HCT116 (cell line): ENCODE measurements around the gene P2RX3. TPM values are rescaled to one million over a fixed set of nuclear protein-coding genes. Genes with fewer than 3 reads are reported as not detected.

ENCODE experiments used
- ATAC-seq: fragments of 200-7000 bp; cut with Tn5 transposase; 2 replicates; pipeline ENCODE4 v1.9.1; 2020; ENCODE audit warnings: mild to moderate bottlenecking, moderate library complexity
- BruUV-seq: library from RNA; stranded (reverse); fragments of 400-500 nt; replicated peaks from 2 replicates; lab custom pipeline; 2021; lab: Mats Ljungman, UMichigan
- CTCF ChIA-PET: fragments of 300-600 bp; sonication (Branson Sonifier 250); formaldehyde crosslinking; loops from one replicate; lab custom pipeline; 2021; ENCODE audit warnings: antibody characterized with exemption; lab: Charles Lee
- POLR2A ChIA-PET: fragments of 300-600, 350-600 bp; sonication (Branson Sonifier 250); formaldehyde crosslinking; loops from one replicate; lab custom pipeline; 2021; ENCODE audit warnings: antibody characterized with exemption; lab: Charles Lee
- RAD21 ChIA-PET, 2 experiments: fragments of 300-600 bp; sonication (Branson Sonifier 250); formaldehyde crosslinking; loops; one replicate each; lab custom pipeline; 2023; ENCODE audit warnings: low total read pairs in 2 of 2; ENCODE audit not compliant: uncharacterized antibody in 2 of 2, unreplicated experiment in 2 of 2, low non-redundant PET in 1 of 2; lab: Charles Lee
- DNase-seq: peaks from one replicate; pipeline ENCODE4 v3.0.0-alpha.2; 2010; ENCODE audit warnings: low read depth, low spot score
- H2AFZ ChIP-seq: fragments of 200-600 bp; shearing (Covaris generic), sonication (generic); 2 replicates; pipeline ENCODE4 v1.6.1; 2017; ENCODE audit warnings: low read depth, mixed run types, mixed read lengths, antibody characterized with exemption, low read length; ENCODE audit not compliant: poor library complexity, severe bottlenecking
- H3K27ac ChIP-seq: 2 replicates; pipeline ENCODE4 v1.5.1; 2012; ENCODE audit warnings: low read depth, low read length
- H3K27me3 ChIP-seq: fragments of 200-600 bp; sonication (generic); 2 replicates; pipeline ENCODE4 v1.6.1; 2016; ENCODE audit warnings: mixed run types, low read length, mixed read lengths; ENCODE audit not compliant: insufficient read depth
- H3K36me3 ChIP-seq, 2 experiments: fragments of 200-500 bp in 1 of 2; fragments of 200-600 bp in 1 of 2; sonication (Bioruptor generic) in 1 of 2; sonication (generic) in 1 of 2; 2 replicates each; pipeline versions ENCODE4 v1.5.1 to v1.6.1; 2014 to 2016; ENCODE audit warnings: low read length in 2 of 2, inconsistent platforms in 1 of 2, mixed read lengths in 1 of 2, mixed run types in 1 of 2; ENCODE audit not compliant: insufficient read depth in 2 of 2, control insufficient read depth in 1 of 2
- H3K4me1 ChIP-seq, 2 experiments: fragments of 200-600 bp in 1 of 2; sonication (generic) in 1 of 2; 2 replicates each; pipeline versions ENCODE4 v1.5.1 to v1.6.1; 2012 to 2017; ENCODE audit warnings: low read length in 2 of 2, inconsistent platforms in 1 of 2, mild to moderate bottlenecking in 1 of 2, mixed read lengths in 1 of 2, mixed run types in 1 of 2, moderate library complexity in 1 of 2; ENCODE audit not compliant: insufficient read depth in 2 of 2, control insufficient read depth in 1 of 2
- H3K4me2 ChIP-seq: fragments of 200-600 bp; sonication (generic); 2 replicates; pipeline ENCODE4 v1.6.1; 2017; ENCODE audit warnings: mixed run types, low read length, mixed read lengths
- H3K4me3 ChIP-seq, 2 experiments: fragments of 200-600 bp in 1 of 2; sonication (generic) in 1 of 2; replicated peaks in 1 of 2; 2 replicates each; pipeline ENCODE4 v1.5.1; 2011 to 2016; ENCODE audit warnings: low read length in 2 of 2, control low read depth in 1 of 2, low read depth in 1 of 2, mild to moderate bottlenecking in 1 of 2, mixed read lengths in 1 of 2, mixed run types in 1 of 2
- H3K79me2 ChIP-seq: fragments of 200-600 bp; sonication (generic); 2 replicates; pipeline ENCODE4 v1.6.1; 2017; ENCODE audit warnings: mild to moderate bottlenecking, mixed run types, low read length, moderate library complexity, mixed read lengths; ENCODE audit not compliant: insufficient read depth
- H3K9ac ChIP-seq: fragments of 200-600 bp; sonication (generic); 2 replicates; pipeline ENCODE4 v1.6.1; 2016; ENCODE audit warnings: low read length, mixed read lengths
- H3K9me2 ChIP-seq: fragments of 200-600 bp; sonication (generic), shearing (Covaris generic); 2 replicates; pipeline ENCODE4 v1.6.1; 2017; ENCODE audit warnings: mixed run types, mild to moderate bottlenecking, moderate library complexity; ENCODE audit not compliant: insufficient read depth
- H3K9me3 ChIP-seq, 2 experiments: fragments of 200-500 bp in 1 of 2; fragments of 200-600 bp in 1 of 2; sonication (Bioruptor generic) in 1 of 2; sonication (generic) in 1 of 2; 2 replicates each; pipeline ENCODE4 v1.6.1; 2014 to 2017; ENCODE audit warnings: low read length in 2 of 2, mixed read lengths in 2 of 2, inconsistent platforms in 1 of 2, low read depth in 1 of 2, mild to moderate bottlenecking in 1 of 2, mixed run types in 1 of 2, moderate library complexity in 1 of 2; ENCODE audit not compliant: control insufficient read depth in 1 of 2, insufficient read depth in 1 of 2
- H4K20me1 ChIP-seq: fragments of 200-600 bp; sonication (generic), shearing (Covaris generic); 2 replicates; pipeline ENCODE4 v1.6.1; 2017; ENCODE audit warnings: mixed run types, mild to moderate bottlenecking, moderate library complexity; ENCODE audit not compliant: insufficient read depth
- ATF3 ChIP-seq: IDR thresholded peaks from 2 replicates; pipeline ENCODE4 v1.6.1; 2012
- CBX3 ChIP-seq: IDR thresholded peaks from 2 replicates; pipeline ENCODE4 v1.6.1; 2012; ENCODE audit warnings: low read depth
- CEBPB ChIP-seq: IDR thresholded peaks from 2 replicates; pipeline ENCODE4 v1.6.1; 2012; ENCODE audit warnings: low read depth
- CTCF ChIP-seq, 3 experiments: fragments of 200-600 bp in 1 of 3; sonication (generic) in 1 of 3; IDR thresholded peaks in 2 of 3; conservative IDR thresholded peaks in 1 of 3; 2 replicates each; pipeline ENCODE4 v1.5.1; 2012 to 2017; ENCODE audit warnings: low read depth in 2 of 3, low read length in 2 of 3, antibody characterized with exemption in 1 of 3, borderline replicate concordance in 1 of 3, control low read depth in 1 of 3, mild to moderate bottlenecking in 1 of 3, mixed read lengths in 1 of 3, mixed run types in 1 of 3, moderate library complexity in 1 of 3; ENCODE audit not compliant: insufficient read depth in 1 of 3
- EGR1 ChIP-seq: IDR thresholded peaks from 2 replicates; pipeline ENCODE4 v1.6.1; 2012; ENCODE audit warnings: low read depth
- EZH2 ChIP-seq: fragments of 200-600 bp; sonication (generic); IDR thresholded peaks from 2 replicates; pipeline ENCODE4 v1.6.1; 2017; ENCODE audit warnings: antibody characterized with exemption, mixed run types
- EZH2phosphoT487 ChIP-seq: fragments of 200-600 bp; IDR thresholded peaks from 2 replicates; pipeline ENCODE4 v1.6.1; 2018; ENCODE audit warnings: antibody characterized with exemption, borderline replicate concordance
- FOSL1 ChIP-seq: IDR thresholded peaks from 2 replicates; pipeline ENCODE4 v1.6.1; 2012; ENCODE audit warnings: low read depth
- JUND ChIP-seq: IDR thresholded peaks from 2 replicates; pipeline ENCODE4 v1.6.1; 2012
- MAX ChIP-seq: IDR thresholded peaks from 2 replicates; pipeline ENCODE4 v1.6.1; 2012
- POLR2AphosphoS5 ChIP-seq: IDR thresholded peaks from 2 replicates; pipeline ENCODE4 v1.6.1; 2011; ENCODE audit warnings: mild to moderate bottlenecking, low read depth, low read length, moderate library complexity
- SIN3A ChIP-seq: IDR thresholded peaks from 2 replicates; pipeline ENCODE4 v1.6.1; 2012; ENCODE audit warnings: low read depth
- SP1 ChIP-seq: IDR thresholded peaks from 2 replicates; pipeline ENCODE4 v1.6.1; 2012; ENCODE audit warnings: low read depth
- SRF ChIP-seq: IDR thresholded peaks from 2 replicates; pipeline ENCODE4 v1.6.1; 2012; ENCODE audit warnings: low read depth
- TCF7L2 ChIP-seq: IDR thresholded peaks from 2 replicates; pipeline ENCODE4 v1.7.0; 2011; ENCODE audit warnings: borderline replicate concordance, inconsistent platforms; ENCODE audit not compliant: insufficient read depth, insufficient read length; ENCODE audit errors: extremely low read depth
- ZBTB33 ChIP-seq: IDR thresholded peaks from 2 replicates; pipeline ENCODE4 v1.6.1; 2011; ENCODE audit warnings: mild to moderate bottlenecking, low read length, moderate library complexity; ENCODE audit not compliant: insufficient replicate concordance; ENCODE audit errors: extremely low read depth
- ZFX ChIP-seq: fragments of 450-650 bp; IDR thresholded peaks from 2 replicates; pipeline ENCODE4 v1.6.1; 2017
- intact Hi-C: fragments of 100-400 bp; cut with micrococcal nuclease; formaldehyde crosslinking; loops from 2 replicates; pipeline ENCODE4 v1.10.0; 2022
- total RNA-seq: library from RNA; stranded (reverse); gene quantifications from one replicate; pipeline ENCODE4 v1.2.1, GENCODE V29; 2021; ENCODE audit not compliant: unreplicated experiment

Gene P2RX3
- total RNA-seq, 1 experiment from 2014 or later: not detected

- TF ChIP-seq ZFX: no peak
- TF ChIP-seq CTCF (IDR thresholded peaks at IDR 0.05 in 2 of 3, conservative IDR thresholded peaks at IDR 0.05 in 1 of 3; ENCODE audit: borderline replicate concordance in 1 of 3, insufficient read depth in 1 of 3, low read depth in 2 of 3, low read length in 2 of 3): no peak
- no peak for TF ChIP-seq MAX
- no peak for TF ChIP-seq EZH2phosphoT487
- TF ChIP-seq EGR1: no peak
- TF ChIP-seq JUND: no peak
- TF ChIP-seq SP1: no peak
- TF ChIP-seq TCF7L2: no peak
These were observed 76.6 kb downstream of the P2RX3 start (continued) for GRCh38 chr11:57414612-57415212.

GRCh38 chr11:57416436-57416835 is 78.3 kb downstream of the P2RX3 start:
- Histone ChIP-seq H3K36me3 (peaks cover 0 to 4% of the 10 kb centered on the region in 2 experiments; a peak in 1 of 4 replicates), H3K9ac (no peak overlapping the region)
- POLR2A ChIA-PET: no interaction called here

More at GRCh38 chr11:57416436-57416835, 78.3 kb downstream of the P2RX3 start:
- RAD21 ChIA-PET: no interaction called here
- Histone ChIP-seq H4K20me1 (no peaks in the 10 kb centered on the region), H2AFZ (no peak overlapping the region), H3K4me2 (no peak overlapping the region), H3K4me1 (peaks cover 0 to 4% of the 10 kb centered on the region in 2 experiments; a peak in 1 of 4 replicates), H3K9me2 (no peaks in the 10 kb centered on the region), H3K9me3 (no peaks in the 10 kb centered on the region), H3K27me3 (no peaks in the 10 kb centered on the region), H3K4me3 (no peak overlapping the region), H3K79me2 (no peaks in the 10 kb centered on the region), H3K27ac (no peak overlapping the region)
- no TSS peak for BruUV-seq
- intact Hi-C loops: no loop called here
- CTCF ChIA-PET: no interaction called here
- no peak for ATAC-seq
- TF ChIP-seq CBX3 (no peak), FOSL1 (no peak), CTCF (IDR thresholded peaks at IDR 0.05 in 2 of 3, conservative IDR thresholded peaks at IDR 0.05 in 1 of 3; ENCODE audit: borderline replicate concordance in 1 of 3, insufficient read depth in 1 of 3, low read depth in 2 of 3, low read length in 2 of 3) (no peak), EZH2phosphoT487 (no peak), ATF3 (no peak), ZBTB33 (no peak), EZH2 (no peak), SP1 (no peak), SIN3A (no peak), POLR2AphosphoS5 (no peak), MAX (no peak), ZFX (no peak), CEBPB (no peak), SRF (no peak)
- no peak for DNase-seq
